A673 (cell line): ENCODE measurements around the gene RAP1GAP. TPM values are rescaled to one million over a fixed set of nuclear protein-coding genes. Genes with fewer than 3 reads are reported as not detected.
A peak's percentile ranks its signal among the peaks of the same experiment; 100 is the strongest.

Experiments
- BruUV-seq: library from RNA; stranded (reverse); fragments of 400-500 nt; replicated peaks from 2 replicates; lab custom pipeline; 2021; lab: Mats Ljungman, UMichigan
- CTCF ChIA-PET: fragments of 300-600 bp; sonication (Branson Sonifier 250); formaldehyde crosslinking; loops from one replicate; lab custom pipeline; 2022; ENCODE audit warnings: antibody characterized with exemption; lab: Charles Lee
- POLR2A ChIA-PET: fragments of 300-600 bp; sonication (Branson Sonifier 250); formaldehyde crosslinking; loops from one replicate; lab custom pipeline; 2022; ENCODE audit warnings: antibody characterized with exemption; ENCODE audit not compliant: low non-redundant PET; lab: Charles Lee
- DNase-seq: peaks from one replicate; pipeline ENCODE4 v3.0.0-alpha.2; 2015; ENCODE audit warnings: low spot score
- H3K27ac ChIP-seq: fragments of 200-600 bp; sonication (generic); 2 replicates; pipeline ENCODE4 v1.5.1; 2016; ENCODE audit warnings: mixed run types, low read depth, mild to moderate bottlenecking, mixed read lengths, antibody characterized with exemption, low read length; ENCODE audit not compliant: poor library complexity, severe bottlenecking
- H3K27me3 ChIP-seq: fragments of 200-600 bp; sonication (generic); replicated peaks from 2 replicates; pipeline ENCODE4 v1.6.1; 2017; ENCODE audit warnings: mixed run types, low read depth, mild to moderate bottlenecking, mixed read lengths, antibody characterized with exemption, low read length; ENCODE audit not compliant: insufficient read depth, poor library complexity
- H3K36me3 ChIP-seq: fragments of 200-600 bp; sonication (generic); 2 replicates; pipeline ENCODE4 v1.6.1; 2016; ENCODE audit warnings: mixed run types, mild to moderate bottlenecking, mixed read lengths, antibody characterized with exemption, low read length; ENCODE audit not compliant: insufficient read depth, poor library complexity, severe bottlenecking
- H3K4me1 ChIP-seq: fragments of 200-600 bp; sonication (generic); 2 replicates; pipeline ENCODE4 v1.6.1; 2017; ENCODE audit warnings: mixed run types, mild to moderate bottlenecking, mixed read lengths, antibody characterized with exemption, low read length; ENCODE audit not compliant: insufficient read depth, poor library complexity, severe bottlenecking
- H3K4me3 ChIP-seq: fragments of 200-600 bp; sonication (generic); 2 replicates; pipeline ENCODE4 v1.5.1; 2016; ENCODE audit warnings: low read depth, mixed run types, mild to moderate bottlenecking, mixed read lengths, low read length; ENCODE audit not compliant: poor library complexity, severe bottlenecking
- H3K9me3 ChIP-seq: fragments of 200-600 bp; sonication (generic); 2 replicates; pipeline ENCODE4 v1.6.1; 2016; ENCODE audit warnings: mixed run types, low read depth, mild to moderate bottlenecking, mixed read lengths, antibody characterized with exemption, low read length; ENCODE audit not compliant: poor library complexity, severe bottlenecking
- CTCF ChIP-seq: fragments of 300-800, 200-600 bp; sonication (generic); conservative IDR thresholded peaks from 2 replicates; pipeline ENCODE4 v1.5.1; 2017; ENCODE audit warnings: low read depth, mild to moderate bottlenecking, antibody characterized with exemption, low read length, moderate library complexity, mixed read lengths
- EZH2 ChIP-seq: fragments of 200-600 bp; sonication (generic); IDR thresholded peaks from 2 replicates; pipeline ENCODE4 v1.6.1; 2017; ENCODE audit warnings: borderline replicate concordance, low read depth, mild to moderate bottlenecking, mixed read lengths, antibody characterized with exemption, low read length; ENCODE audit not compliant: poor library complexity, severe bottlenecking
- intact Hi-C: fragments of 100-400 bp; cut with micrococcal nuclease; formaldehyde crosslinking; loops from one replicate; pipeline ENCODE4 v1.10.0; 2022; ENCODE audit not compliant: unreplicated experiment
- total RNA-seq: library from RNA; stranded (reverse); gene quantifications from 2 replicates; pipeline ENCODE4 v1.2.3, GENCODE V29; 2021

Gene RAP1GAP
- total RNA-seq, 1 experiment from 2014 or later: 37.7 TPM

GRCh38 chr1:21655259-21655658 is 13.9 kb downstream of the RAP1GAP start:
- Histone ChIP-seq H3K36me3 (no peaks in the 10 kb centered on the region), H3K27ac (peak overlapping the region; percentile 80), H3K4me1 (peaks cover 55% of the 10 kb centered on the region), H3K9me3 (no peaks in the 10 kb centered on the region), H3K4me3 (no peak overlapping the region), H3K27me3 (no peaks in the 10 kb centered on the region)
- CTCF ChIA-PET: no interaction called here
- no peak for TF ChIP-seq CTCF
- TF ChIP-seq EZH2: no peak
- BruUV-seq: no TSS peak
- POLR2A ChIA-PET: no interaction called here
- DNase-seq: no peak
- intact Hi-C loops: loop anchor here (5.0 to 10.0 kb wide), 4 partner anchors 143 to 762 kb away; no protein-coding TSS in a partner anchor

- BruUV-seq: no TSS peak
- Histone ChIP-seq H3K9me3 (no peaks in the 10 kb centered on the region), H3K27me3 (no peaks in the 10 kb centered on the region), H3K4me3 (no peak overlapping the region), H3K27ac (peak overlapping the region; percentile 80), H3K4me1 (peaks cover 62% of the 10 kb centered on the region), H3K36me3 (no peaks in the 10 kb centered on the region)
- CTCF ChIA-PET: interaction anchor here (1.5 kb wide), 1 partner anchor 9 kb away, joined by 3 read pairs; no protein-coding TSS in a partner anchor
- POLR2A ChIA-PET: no interaction called here
- DNase-seq: no peak
- TF ChIP-seq CTCF: no peak
- no peak for TF ChIP-seq EZH2
- intact Hi-C loops: loop anchor here (10.0 kb wide), 1 partner anchor 399 kb away; no protein-coding TSS in a partner anchor
These were observed 14.9 kb downstream of the RAP1GAP start for GRCh38 chr1:21654209-21654608.

GRCh38 chr1:21653744-21654100 is 15.4 kb downstream of the RAP1GAP start:
- ChIA-PET CTCF (interaction anchor here (1.5 kb wide), 1 partner anchor 10 kb away, joined by 3 read pairs; no protein-coding TSS in a partner anchor), POLR2A (no interaction called here)
- no TSS peak for BruUV-seq
- no peaks in the 10 kb centered on the region for H3K9me3 ChIP-seq
- no peak overlapping the region for H3K4me3 ChIP-seq
- TF ChIP-seq EZH2 (no peak), CTCF (no peak)
- no peaks in the 10 kb centered on the region for H3K27me3 ChIP-seq
- no peak for DNase-seq
- intact Hi-C loops: loop anchor here (10.0 kb wide), 1 partner anchor 399 kb away; no protein-coding TSS in a partner anchor
- H3K36me3 ChIP-seq: no peaks in the 10 kb centered on the region
- H3K27ac ChIP-seq: peak overlapping the region; percentile 80
- peaks cover 66% of the 10 kb centered on the region for H3K4me1 ChIP-seq
